ENCODE measurements around the gene CYREN.
"Not testable (repeated sequence)": the region's sequence is repeated elsewhere in the genome, so short reads cannot be mapped to it uniquely, and the experiment has no call there.

Gene CYREN, protein sequence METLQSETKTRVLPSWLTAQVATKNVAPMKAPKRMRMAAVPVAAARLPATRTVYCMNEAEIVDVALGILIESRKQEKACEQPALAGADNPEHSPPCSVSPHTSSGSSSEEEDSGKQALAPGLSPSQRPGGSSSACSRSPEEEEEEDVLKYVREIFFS

DNA sequence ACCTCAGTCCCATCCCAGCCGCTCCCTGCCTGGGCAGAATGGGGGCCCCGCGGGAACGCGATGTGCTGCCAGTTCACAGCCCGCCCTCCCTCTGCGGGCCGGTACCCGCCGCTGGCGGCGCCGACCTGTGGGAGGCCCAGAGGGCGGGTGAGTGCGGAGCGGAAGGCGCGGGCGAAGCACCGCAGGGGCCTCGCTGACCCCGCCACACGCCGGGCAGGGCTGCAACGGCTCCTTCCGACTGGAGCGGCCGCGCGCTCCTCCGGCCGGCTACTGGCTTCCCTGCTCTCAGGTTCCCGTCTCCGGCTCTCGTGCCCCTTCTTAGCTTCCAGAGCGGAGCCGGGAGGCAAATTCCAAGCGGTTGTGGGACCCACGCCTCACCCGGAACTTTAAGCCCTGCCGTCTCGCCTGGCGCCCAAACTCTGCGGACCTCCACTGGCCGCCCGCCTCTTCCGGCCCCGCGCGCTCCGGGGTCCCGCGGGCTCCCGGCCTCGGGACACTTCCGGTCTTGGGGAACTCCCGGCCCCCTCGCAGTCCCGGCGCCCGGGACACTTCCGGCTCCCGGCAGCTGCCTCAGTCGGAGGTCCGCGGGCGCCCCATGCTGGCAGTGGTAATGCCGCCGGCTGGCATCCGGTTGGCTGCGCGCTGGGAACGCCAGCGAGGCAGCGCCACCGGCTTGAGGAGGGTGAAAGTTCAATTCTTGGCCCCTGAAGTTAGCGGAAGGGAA, at the start of gene CYREN:
Gene CYREN, minus strand, starts transcription at position 434 of the 724 bp plus-strand sequence. CDS start 1,785 bp downstream, outside the sequence.
- peak; percentile 84 for DNase-seq (ENCODE audit: low read depth)

DNA sequence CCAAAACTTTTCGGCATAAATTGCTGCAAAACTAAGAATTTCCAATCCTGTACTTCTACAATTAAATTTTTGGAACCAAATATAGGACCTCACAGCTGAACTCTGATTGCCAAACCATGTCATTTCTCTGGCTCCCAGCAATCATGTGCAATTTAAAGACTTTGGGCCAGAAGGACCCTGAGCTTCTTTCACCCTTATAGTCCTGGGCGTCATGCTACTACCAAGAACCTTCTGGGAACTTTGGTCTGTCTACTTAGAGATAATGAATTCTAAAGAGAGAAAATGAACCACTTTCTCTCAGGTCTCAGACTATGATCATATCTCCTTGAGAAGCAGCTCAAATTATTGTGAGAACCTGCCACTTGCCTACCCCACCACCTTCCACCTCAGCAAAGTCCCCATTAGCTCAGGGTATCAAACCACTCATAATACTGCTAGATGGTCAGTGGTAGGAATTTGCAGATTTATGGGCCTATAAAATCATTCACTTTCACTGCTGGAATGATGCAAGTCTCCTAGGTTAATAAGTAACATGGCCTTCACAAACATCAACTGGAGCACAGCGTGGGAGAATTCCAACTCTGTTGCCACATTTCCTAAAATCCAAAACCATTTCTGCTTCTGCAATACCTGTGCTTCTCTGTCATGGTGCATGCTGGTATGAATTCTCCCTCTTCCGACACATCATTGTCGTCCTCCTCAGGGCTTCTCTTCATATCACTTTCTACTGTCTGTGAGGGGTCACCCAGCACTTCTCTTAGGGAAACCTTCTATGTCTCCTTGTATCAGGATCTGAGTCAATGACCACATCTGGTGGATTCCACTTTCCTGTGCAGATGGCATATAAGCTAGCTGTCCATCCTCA, 47.4 kb upstream of the CYREN start:
- DNase-seq (ENCODE audit: low read depth) = no peak

DNA sequence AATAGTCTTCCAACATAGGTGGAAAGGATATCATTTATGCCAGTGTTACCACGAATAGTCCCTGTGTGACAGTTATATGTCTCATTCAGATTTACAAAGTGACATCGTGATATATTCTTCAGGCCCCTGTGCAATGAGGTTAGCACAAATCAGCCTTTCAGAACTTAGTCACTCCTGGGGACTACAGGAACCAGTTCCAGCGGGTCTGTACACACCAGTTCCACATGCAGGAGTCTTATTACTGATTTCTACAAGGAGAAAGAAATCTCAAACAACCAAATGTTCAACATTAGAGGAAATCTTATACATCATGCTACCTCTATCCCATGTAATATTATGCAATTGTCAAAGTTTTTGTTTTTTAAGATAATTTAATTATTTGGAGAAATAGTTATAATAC, 45.2 kb upstream of the CYREN start:
- no peak for DNase-seq (ENCODE audit: low read depth)

DNA sequence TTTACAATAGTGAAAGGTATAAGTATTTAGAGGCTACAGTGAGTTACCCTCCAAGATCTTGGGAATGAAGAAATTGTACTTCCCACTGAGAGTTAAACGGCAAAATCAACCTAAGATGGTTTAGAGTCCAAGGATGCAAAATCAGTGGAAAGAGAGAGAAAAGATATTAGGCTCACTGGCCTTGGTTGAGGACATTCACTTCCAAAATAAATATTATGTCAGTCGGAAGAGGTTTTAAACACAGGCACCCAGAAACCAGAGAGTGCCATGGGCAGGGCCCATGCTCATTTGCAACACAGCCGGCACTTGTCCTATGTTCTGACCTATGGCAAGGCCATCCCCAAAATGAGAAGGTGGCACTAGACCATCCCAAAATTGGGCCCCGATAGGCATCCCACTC, 44.7 kb upstream of the CYREN start:
- DNase-seq (ENCODE audit: low read depth) = no peak

DNA sequence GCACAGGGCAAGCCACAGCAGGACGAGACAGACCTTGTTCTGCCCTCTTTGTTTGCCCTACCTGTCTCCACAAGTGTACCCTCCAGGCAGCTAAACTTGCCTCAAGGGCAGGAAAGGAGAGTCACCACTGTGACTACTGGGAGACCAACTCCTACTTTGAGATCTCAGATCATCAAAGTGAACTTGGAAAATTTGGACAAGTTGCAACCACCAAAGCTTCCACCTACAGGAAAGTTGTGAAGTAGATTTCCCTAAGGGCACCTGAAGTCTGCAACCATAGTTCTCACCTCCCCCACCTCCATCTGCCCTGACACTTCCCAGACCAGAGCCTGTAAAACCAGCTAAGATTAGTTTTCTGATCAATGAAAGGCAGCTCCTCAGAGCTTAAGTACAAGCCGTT, 43.3 kb upstream of the CYREN start:
- no peak for DNase-seq (ENCODE audit: low read depth)

DNA sequence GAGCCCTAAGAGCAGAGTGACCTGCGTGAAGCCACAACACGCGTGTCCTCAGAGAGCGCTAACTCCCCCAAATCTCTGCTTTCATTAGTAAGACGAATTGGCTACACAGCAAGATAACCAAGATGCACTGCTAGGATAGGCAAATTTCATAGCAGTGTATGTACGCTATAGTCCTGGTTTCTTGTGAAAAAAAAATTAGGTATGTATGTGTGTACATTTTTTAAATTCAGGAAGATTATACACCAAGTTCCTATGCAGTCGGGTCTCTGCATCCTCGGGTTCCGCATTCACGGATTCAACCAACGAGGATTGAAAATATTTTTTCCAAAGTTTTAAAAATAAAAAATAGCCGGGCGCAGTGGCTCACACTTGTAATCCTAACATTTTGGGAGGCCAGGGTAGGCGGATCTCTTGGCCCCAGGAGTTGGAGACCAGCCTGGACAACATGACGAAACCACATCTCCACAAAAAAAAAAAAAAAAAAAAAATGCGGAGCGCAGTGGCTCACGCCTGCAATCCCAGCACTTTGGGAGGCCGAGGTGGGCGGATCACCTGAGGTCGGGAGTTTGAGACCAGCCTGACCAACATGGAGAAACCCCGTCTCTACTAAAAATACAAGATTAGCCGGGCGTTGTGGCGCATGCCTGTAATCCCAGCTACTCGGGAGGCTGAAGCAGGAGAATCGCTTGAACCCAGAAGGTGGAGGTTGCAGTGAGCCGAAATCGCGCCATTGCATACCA, 41.6 kb upstream of the CYREN start:
- DNase-seq (ENCODE audit: low read depth) = not testable (repeated sequence)

DNA sequence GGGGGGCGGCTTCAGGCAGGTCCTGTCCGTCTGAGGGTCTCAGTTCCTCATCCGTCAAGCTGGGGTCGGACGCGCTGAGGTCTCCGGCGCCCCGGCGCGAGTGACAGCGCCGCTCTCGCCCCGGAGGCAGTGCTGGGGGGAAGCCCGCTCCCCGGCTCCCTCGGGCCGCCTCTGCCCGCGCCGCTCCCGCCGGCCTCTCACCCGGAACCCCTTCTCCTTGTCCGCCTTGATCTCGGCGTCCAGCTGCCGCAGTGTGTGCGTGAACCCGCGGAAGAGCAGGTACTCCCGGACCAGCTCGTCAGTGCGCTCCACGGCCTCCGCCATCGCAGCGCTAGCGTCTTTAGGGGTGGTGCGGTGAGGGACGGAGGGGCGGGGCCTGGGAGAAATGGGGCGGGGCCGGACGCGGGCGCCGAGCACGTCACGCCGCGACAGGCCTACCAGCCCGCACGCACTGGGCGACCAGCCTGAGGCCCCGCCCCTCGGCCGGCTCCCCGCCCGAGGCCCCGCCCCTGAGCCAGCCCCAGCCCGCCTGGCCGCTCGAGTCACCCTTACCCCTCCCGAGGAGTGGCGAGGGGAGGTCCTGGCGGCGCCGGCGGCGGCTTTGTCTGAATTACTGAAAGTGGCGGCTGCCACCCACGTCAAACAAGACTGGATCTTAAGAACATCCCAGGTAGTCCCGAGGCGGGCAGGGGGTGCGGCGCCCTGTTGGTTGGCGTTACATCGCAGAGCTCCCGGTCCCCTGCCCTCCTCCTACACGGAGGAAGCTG, 40.9 kb upstream of the CYREN start, which contains the start of gene WDR91:
Gene WDR91, minus strand, starts transcription at position 348 of the 767 bp plus-strand sequence. Its CDS starts 24 bp downstream, at position 324.
- peak; percentile 98 for DNase-seq (ENCODE audit: low read depth)

DNA sequence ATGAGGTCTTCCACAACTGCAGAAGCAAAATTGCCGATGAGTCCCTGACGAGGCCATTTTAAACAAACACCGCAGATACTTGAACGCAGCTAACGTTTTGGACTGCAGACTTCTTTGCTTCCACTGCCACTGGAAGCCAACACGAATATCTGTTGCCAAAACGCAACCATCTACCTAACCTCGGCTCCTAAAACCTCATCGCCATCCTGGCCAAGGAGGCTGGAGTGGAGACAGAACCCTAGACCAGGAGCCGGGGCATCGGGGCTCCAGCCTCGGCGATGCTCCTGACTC, 40.3 kb upstream of the CYREN start:
- DNase-seq (ENCODE audit: low read depth) = no peak

DNA sequence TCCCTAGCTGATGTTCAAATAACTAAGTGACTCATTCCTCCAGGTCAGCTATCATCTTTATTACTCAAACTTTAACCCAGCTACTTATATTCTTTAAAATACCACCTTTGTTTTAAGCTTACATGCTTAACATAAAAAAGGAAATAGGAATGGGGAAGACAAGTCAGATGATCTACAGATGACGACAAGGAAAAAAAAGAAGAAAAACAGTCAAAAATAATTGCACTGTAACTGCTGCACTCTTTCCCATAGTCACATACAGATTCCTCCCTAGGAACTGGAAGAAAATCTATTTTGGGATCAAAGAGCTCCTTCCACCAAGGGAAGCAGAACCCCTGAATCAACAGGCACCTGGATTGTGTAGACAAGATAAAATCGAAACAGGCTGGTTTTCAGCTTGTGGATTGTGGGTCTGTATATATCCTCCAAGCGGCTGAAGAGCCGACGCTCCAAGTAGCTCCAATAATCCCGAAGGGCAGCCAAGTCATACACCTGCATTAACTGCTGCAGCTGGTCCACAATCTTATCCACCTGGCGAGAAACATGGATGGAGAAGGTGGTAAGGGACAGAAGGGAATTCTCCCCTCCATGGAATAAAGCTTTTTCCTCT, 38.8 kb upstream of the CYREN start:
- DNase-seq (ENCODE audit: low read depth) = no peak

DNA sequence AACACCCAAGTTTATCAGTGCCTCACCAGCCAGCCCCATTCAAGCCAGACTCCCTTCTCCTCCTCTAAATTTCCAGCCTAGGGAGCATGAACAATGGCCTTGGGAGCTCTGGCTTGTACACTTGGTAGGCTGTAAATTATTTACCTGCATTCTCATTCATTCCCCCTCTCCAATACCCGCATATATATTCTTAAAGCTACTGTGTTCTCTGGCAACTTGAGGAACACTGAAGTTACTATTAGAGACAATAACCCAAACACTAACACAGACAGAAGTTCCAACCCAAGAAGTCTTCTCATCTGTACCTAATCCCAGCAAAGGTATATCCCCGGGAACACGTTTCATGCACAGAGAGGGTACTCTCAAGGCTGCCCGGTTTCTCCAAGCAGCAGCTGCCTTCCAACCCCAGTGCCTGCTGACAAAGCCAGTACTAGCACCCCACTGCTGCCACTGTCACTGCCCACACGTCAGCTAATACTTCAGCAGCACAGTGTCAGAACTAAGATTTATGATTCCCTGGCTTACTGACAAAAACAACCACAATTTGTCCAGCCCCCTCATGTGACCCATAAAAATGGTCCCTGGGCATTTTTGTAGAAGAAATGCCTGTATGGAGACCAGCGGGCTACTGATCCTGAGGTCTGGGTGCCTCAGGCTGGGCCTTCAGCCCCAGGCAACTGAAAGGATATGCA, 37.7 kb upstream of the CYREN start:
- DNase-seq (ENCODE audit: low read depth) = no peak

DNA sequence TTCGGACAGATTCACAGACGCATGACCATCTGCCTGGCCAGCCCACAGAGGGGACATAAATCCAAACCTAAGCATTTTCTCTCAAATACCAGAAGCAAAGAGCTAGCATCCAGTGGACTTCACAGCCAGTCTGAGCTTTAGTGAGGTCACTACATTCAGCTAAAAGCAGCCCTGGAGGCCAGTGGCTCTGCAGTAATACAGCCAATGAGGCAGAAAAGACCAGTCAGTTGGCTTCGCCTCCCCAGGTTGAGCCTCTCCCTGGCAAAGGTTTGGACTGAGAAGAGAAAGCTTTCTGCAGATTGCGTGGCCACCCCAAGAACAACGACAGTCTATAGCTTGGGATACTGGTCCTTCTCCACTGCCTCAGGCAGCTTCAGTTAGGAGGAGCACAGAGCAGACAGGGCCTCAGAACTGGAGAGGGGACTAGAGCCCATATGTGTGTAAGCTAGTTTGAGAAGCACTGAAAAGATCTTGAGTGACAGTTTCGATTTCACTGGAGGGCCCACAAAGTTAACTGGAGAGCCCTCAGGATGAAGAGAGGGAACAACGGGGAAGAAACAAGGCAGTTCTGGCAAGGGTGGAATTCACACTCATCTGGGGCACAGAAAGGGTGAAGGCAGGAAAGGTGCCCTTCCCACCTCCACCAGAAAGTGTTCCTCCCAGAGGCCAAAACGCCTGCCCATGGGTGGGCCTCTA, 37.0 kb upstream of the CYREN start:
- DNase-seq (ENCODE audit: low read depth) = no peak

DNA sequence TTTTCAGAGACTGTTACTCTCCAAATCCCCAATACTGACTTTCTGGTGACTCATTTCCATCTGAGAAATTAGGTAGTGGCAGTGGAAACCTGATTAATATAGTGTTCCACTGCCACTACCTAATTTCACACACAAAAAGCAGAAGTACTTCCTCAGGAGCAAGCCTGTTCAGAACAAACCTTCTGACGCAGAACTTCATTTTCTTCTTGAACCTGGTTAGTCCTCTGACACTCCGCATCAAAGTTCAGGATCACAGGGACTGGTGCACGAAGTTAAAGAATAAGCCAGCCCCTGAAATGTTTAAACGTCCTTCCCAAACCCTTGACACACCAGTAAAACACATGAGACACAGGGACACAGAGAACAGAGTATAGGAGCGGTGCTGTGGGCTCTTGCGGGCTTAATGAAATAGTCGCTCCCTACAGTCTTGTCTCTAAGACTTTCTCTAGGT, 36.5 kb upstream of the CYREN start:
- DNase-seq (ENCODE audit: low read depth) = no peak

DNA sequence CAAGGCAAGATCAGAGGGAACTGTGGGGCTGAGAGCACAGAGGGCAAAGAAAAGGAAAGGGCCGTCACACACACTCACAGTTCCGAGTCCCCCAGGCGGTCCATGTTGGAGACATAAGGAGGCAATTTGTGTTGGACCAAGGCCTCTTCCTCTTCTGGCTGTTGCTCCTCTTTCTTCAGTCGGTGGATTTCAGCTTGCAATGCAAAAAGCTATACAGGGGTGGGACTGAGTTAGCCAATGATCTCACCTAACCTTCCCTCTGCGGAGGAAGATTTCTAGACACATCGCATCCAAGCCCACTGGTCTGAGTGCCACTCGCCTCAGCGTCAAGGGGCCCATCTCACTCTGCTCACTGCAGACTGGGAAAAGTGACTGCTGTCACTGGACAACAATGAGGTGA, 35.3 kb upstream of the CYREN start:
- no peak for DNase-seq (ENCODE audit: low read depth)

DNA sequence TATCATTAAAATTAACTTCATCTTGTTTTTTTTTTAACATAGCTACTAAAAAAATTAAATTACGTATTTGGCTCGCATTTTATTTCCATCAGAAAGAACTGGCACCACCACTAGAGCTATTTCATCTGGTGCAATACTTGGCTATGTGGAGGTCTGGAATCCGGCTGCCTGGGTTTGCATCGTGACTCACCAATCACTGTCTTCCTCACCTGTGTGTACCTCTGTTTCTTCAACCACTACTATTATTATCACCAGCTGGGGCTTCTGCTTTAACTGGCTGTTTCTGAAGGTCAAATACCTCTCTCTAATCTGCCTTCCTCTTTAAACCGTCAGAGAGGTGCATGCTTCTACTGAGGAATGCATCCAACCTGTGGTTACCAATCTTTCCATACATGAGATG, 34.4 kb upstream of the CYREN start:
- DNase-seq (ENCODE audit: low read depth) = no peak

DNA sequence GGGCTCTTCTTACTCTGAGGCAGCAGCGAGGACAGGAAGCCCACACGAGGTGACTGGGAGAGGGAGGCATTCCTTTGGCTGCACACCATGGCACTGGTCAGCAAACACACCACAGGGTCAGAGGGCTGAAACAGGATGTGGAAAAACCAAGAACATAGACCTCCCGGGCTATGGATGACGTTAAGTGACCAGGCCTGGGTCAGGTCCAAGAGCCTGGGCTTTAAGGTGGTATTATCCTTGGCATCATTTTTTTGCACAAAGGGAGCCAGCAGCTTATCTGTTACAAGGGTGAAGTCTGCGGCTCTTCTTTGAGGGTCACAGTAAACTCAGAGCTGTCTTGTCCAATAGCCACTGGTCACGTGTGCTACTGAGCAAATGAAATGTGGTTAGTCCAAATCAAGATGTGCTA, 33.8 kb upstream of the CYREN start:
- no peak for DNase-seq (ENCODE audit: low read depth)

DNA sequence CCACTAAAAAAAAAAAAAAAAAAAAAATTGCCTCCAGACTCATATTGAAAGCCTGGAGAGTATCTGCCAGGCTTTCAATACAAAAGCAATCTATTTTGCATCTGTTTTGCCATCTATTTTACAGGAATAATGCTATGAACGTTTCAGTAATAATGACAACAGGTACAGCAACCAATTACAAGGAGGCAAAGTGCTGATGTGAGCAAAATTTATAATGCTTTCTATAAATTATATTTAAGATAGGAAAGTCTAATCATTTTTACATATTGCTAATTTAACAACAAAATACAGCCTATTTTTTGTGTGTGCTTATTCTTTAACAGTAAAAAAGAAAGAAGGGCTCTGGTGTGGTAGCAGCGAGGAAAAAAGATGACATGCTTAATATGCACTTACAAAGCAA, 30.8 kb upstream of the CYREN start:
- DNase-seq (ENCODE audit: low read depth) = no peak

DNA sequence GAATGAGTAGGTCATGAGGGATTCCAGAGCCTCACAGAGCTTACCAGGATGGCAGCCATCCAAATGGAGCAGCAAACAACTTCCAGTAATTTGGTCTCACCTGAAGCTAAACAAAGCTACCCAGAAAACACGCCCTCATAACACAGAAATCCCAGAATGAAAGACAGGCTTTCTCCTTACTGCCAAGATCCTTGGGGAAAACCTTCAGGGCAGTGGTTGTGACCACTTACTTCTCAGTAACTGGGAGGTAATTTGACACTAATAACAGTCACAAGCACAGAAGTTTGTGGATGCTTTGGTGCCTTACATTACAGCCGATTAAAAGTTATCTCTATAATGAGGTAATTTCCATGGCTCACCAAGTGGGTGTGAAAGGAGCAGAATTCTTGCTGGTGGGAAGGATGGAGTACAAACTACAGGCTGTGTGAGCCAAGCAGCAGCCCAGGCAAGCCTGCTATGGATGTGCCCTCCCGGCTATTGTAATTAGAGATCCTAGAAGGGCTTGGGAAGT, 30.4 kb upstream of the CYREN start:
- DNase-seq (ENCODE audit: low read depth) = no peak

DNA sequence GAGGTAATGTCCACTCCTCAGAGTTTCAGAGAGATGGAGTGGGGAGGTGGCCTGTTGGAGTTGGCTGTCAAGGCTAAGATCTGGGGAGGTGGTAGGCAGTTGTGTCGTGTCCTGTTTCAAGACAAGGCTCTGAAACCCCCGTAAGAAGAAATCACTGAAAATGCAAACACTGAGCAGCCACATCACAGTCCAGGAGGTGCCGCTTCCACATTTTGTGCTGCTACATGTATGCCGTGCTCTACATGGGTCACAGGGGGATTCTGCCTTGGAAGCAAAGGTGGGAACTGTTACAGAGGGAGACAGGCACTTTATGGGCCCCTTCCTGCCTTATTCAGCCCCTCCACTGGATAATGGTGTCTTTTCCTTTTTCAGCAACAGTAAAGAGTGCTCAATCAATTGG, 28.9 kb upstream of the CYREN start:
- no peak for DNase-seq (ENCODE audit: low read depth)

DNA sequence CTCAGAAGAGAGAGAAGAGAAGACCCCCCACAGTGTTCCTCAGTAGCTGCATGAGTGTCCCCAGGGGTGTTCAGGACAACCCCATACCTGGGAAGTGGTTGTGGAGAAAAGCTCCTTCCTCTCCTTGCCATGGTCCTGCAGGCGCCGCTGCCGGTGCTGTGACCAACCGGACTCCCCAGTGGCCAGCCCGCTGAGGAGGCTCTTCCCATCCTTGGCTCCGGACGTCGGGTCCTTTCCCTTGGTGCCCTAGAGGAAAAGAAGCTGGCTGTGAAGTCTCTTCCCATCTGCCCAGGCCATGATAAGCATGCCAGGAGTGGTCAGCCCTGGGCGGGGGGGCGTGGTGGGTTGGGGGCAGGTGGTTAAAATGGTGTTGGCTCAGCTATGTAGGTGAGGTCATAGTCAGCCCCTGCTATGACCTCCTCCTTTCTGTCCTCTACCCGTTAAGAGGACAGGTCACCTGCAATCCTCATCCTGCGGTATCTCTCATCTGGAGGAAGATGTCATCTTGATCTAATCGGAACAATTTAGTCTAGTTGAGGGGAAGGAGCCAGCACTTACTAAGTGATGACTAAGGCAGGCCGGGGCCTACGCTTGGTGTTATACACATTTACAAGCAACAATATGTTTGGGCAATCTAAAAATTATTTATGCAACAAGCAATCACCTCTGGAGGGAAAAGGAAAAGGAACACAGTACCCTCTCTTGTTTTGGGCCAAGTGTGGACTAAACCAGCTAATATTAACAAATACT, 27.6 kb upstream of the CYREN start:
- DNase-seq (ENCODE audit: low read depth) = no peak

Measured in stimulated activated CD8-positive, alpha-beta memory T cell treated with anti-CD3 and anti-CD28 coated beads, Interleukin-12 subunit alpha, Interleukin-12 subunit beta, amount 100 ng/mL, for 4 hours (primary cell).